Amygdala (tissue), 56 donors: ENCODE measurements around the gene ZNF784.

Source experiments
- DNase-seq, 56 donors: peaks; one replicate each; lab custom pipeline; 2025; lab: John Stamatoyannopoulos, UW

The ZNF784 gene

DNA sequence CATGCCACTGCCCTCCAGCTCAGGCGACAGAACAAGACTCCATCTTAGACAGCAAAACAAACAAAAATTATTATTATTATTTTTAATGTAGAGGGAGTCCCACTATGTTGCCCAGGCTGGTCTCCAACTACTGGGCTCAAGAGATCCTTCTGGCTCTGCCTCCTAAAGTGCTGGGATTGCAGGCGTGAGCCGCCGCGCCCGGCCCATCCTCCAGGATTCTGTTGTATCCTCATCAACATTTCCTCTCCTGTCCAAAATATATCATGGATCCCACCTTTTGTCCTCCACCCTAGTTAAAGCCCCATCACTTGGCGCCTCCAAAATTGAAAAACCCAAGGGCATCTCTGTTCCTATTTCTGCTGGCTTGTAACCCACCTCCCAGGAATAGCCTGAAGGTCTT lies 1.2 kb downstream of the ZNF784 start:
- no peak for DNase-seq

DNA sequence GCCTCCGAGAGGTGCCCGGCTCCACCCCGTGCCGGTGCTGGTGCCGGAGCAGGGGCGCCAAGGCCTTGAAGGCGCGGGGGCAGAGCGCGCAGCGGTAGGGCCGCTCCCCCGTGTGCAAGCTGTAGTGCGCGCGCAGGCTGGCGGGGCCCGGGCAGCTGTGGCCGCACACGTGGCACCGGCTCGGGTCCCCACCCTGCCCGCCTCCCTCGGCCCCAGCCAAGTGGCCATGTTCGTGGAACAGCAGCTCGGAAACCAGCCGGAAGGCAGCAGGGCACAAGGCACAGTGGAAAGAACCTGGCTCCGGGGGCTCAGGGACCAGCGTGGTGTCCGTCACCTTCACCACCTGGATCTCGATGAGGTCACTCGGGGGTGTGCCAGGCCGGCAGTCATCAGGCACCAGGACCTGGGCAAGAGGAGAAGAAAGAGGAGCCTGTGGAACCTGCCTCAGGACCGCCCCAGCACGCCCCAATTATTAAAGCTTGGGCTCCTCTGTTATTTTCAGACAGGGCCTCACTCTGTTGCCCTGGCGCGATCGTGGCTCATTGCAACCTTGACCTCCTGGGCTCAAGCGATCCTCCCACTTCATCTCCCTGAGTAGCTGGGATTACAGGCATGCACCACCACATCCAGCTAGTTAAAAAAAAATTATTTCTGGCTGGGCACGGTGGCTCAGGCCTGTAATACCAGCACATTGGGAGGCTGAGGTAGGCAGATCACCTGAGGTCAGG lies 2.0 kb downstream of the ZNF784 start:
- no peak for DNase-seq

- no peak for DNase-seq
Observed at GRCh38 chr19:55621673-55622231, 2.6 kb downstream of the ZNF784 start.

GRCh38 chr19:55621205-55621672 lies 3.1 kb downstream of the ZNF784 start:
- no peak for DNase-seq

DNA sequence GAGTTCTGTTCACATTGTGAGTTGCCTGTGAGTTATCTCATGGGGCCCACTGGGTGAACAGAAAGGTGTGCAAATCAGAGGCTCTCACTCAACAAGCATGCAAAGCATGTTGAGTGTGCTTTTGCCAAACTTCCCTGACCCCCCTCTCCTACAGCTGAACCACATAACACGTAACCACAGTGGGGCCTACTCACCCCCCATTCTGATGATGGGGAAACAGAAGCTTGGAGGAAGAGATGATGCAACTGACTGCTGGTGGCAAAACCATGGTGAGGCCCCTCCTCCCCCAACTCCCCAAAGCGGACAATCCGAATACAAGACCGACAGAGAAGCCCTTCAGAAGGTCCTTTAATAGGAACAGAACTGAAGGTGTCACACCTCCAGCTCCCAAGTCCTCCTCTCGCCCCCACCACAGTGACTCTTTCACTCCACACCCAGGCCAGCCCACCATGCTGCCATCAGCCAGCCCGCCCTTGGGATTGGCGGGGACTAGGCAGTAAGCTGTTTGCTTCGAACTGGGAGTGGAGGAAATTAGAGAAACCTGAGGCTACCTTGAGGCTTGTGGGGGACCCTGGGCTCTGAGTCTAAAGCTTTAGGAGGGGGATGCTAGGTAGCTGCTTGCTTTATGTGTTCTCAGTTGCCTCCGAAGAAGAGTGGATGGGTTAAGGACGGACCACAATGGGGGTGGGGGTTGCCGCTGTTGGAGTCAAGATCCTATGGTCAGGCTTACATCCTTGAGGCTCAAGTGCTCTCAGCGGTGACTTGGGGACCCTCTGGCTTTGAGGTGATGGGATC lies 3.8 kb downstream of the ZNF784 start:
- no peak for DNase-seq

GRCh38 chr19:55619286-55619685 lies 5.1 kb downstream of the ZNF784 start:
- no peak for DNase-seq

DNA sequence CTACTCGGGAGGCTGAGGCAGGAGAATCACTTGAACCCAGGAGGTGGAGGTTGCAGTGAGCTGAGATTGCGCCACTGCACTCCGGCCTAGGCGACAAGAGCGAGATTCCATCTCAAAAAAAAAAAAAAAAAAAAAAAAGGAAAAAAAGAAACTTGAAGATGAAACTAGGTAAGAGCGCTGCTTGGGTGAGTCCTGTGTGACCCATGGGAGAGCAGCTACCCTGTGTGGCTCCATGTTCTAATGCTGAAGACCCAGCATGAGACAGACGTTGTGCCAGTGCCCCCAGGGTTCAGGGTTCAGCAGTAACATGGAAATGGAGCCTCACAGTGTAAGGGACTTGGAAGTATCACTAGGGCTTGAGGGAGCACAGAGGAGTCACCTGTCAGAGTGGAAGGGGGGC lies 5.9 kb downstream of the ZNF784 start:
- DNase-seq = no peak

GRCh38 chr19:55617426-55617825 lies 6.9 kb downstream of the ZNF784 start:
- no peak for DNase-seq

GRCh38 chr19:55616395-55616875 lies 7.9 kb downstream of the ZNF784 start:
- DNase-seq = no peak

GRCh38 chr19:55615543-55616394 lies 8.6 kb downstream of the ZNF784 start:
- no peak for DNase-seq

DNA sequence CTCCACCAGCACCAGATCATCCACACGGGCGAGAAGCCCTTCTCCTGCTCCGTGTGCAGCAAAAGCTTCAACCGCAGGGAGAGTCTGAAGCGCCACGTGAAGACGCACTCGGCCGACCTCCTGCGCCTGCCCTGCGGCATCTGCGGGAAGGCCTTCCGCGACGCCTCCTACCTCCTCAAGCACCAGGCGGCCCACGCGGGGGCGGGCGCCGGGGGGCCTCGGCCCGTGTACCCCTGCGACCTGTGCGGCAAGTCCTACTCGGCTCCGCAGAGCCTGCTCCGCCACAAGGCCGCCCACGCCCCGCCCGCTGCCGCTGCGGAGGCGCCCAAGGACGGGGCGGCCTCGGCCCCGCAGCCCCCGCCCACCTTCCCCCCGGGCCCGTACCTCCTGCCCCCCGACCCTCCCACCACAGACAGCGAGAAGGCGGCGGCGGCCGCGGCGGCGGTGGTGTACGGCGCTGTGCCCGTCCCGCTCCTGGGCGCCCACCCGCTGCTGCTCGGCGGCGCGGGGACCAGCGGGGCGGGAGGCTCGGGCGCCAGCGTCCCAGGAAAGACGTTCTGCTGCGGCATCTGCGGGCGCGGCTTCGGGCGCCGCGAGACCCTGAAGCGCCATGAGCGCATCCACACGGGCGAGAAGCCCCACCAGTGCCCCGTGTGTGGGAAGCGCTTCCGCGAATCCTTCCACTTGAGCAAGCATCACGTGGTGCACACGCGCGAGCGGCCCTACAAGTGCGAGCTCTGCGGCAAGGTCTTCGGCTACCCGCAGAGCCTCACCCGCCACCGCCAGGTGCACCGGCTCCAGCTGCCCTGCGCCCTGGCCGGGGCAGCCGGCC lies 9.4 kb downstream of the ZNF784 start:
- DNase-seq = no peak

DNA sequence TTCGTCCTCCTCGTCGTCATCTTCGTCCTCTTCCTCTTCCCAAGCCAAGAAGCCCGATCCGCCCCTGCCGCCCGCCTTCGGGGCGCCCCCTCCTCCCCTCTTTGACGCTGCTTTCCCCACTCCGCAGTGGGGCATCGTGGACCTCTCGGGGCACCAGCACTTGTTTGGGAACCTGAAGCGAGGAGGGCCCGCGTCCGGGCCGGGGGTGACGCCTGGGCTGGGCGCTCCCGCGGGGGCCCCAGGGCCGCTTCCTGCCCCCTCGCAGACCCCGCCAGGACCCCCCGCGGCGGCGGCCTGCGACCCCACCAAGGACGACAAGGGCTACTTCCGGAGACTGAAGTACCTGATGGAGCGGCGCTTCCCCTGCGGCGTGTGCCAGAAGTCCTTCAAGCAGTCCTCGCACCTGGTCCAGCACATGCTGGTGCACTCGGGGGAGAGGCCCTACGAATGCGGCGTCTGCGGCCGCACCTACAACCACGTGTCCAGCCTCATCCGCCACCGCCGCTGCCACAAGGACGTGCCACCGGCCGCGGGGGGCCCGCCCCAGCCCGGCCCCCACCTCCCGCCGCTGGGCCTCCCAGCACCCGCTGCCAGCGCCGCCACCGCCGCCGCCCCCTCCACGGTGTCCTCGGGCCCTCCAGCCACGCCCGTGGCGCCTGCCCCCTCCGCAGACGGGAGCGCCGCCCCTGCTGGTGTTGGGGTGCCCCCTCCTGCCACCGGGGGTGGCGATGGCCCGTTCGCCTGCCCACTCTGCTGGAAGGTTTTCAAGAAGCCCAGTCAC lies 10.2 kb downstream of the ZNF784 start:
- DNase-seq = no peak

GRCh38 chr19:55613396-55613795 lies 11.0 kb downstream of the ZNF784 start:
- DNase-seq = no peak

- no peak for DNase-seq
Observed at GRCh38 chr19:55611983-55612645, 12.3 kb downstream of the ZNF784 start.

GRCh38 chr19:55611300-55611982 lies 12.9 kb downstream of the ZNF784 start:
- DNase-seq = peak in 1 of 56 donors; percentile 24

DNA sequence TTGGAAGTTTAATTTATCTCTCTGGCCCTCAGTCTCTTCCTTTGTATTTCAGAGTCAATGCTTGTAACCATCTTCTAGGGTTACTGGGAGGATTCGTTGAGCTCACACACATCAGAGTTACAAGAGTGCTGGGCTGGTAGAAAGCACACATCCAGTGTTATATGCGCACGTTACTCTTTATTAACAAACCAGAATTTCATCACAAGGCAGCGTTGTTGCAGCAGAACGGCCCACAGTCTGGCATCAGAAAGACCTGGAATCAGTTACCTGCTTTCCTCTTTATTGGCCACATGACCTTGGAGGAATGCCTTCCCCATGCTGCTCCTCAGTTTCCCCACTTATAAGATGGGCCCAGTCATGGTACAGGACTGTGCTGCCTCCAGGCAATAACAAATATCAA lies 15.0 kb downstream of the ZNF784 start:
- DNase-seq = no peak

- no peak for DNase-seq
Observed at GRCh38 chr19:55606817-55607216, 17.5 kb downstream of the ZNF784 start.

GRCh38 chr19:55606471-55606787 lies 17.9 kb downstream of the ZNF784 start:
- DNase-seq = no peak
